ENCODE results near the gene GSC.
"Not testable (repeated sequence)": the region's sequence is repeated elsewhere in the genome, so short reads cannot be mapped to it uniquely, and the experiment has no call there.

The GSC gene

GRCh38 chr14:94771906-94772490, 2.1 kb upstream of the GSC start:
- DNase-seq (ENCODE audit: low read depth in 2 of 2): no peak

GRCh38 chr14:94771158-94771905, 1.4 kb upstream of the GSC start:
- DNase-seq (ENCODE audit: low read depth in 2 of 2): no peak

- DNase-seq (ENCODE audit: low read depth in 2 of 2): no peak
These were observed 873 bp upstream of the GSC start for GRCh38 chr14:94770815-94771157.

- no peak for DNase-seq (ENCODE audit: low read depth in 2 of 2)
These were observed 387 bp upstream of the GSC start for GRCh38 chr14:94770251-94770749.

GRCh38 chr14:94768521-94769390, 1.2 kb downstream of the GSC start:
- no peak for DNase-seq (ENCODE audit: low read depth in 2 of 2)

GRCh38 chr14:94768141-94768520, 1.8 kb downstream of the GSC start:
- DNase-seq (ENCODE audit: low read depth in 2 of 2): no peak

GRCh38 chr14:94767321-94767878, 2.5 kb downstream of the GSC start:
- no peak for DNase-seq (ENCODE audit: low read depth in 2 of 2)

- no peak for DNase-seq (ENCODE audit: low read depth in 2 of 2)
These were observed 5.3 kb downstream of the GSC start for GRCh38 chr14:94764573-94764972.

- DNase-seq (ENCODE audit: low read depth in 2 of 2): no peak
These were observed 7.5 kb downstream of the GSC start for GRCh38 chr14:94762431-94762830.

GRCh38 chr14:94761997-94762377, 7.9 kb downstream of the GSC start:
- no peak for DNase-seq (ENCODE audit: low read depth in 2 of 2)

- no peak for DNase-seq (ENCODE audit: low read depth in 2 of 2)
These were observed 8.4 kb downstream of the GSC start for GRCh38 chr14:94761348-94761996.

- DNase-seq (ENCODE audit: low read depth in 2 of 2): no peak
These were observed 13.5 kb downstream of the GSC start for GRCh38 chr14:94756310-94756882.

GRCh38 chr14:94754391-94754942, 15.4 kb downstream of the GSC start:
- no peak for DNase-seq (ENCODE audit: low read depth in 2 of 2)

GRCh38 chr14:94752591-94753436, 17.1 kb downstream of the GSC start:
- DNase-seq (ENCODE audit: low read depth in 2 of 2): no peak

GRCh38 chr14:94751956-94752355, 18.0 kb downstream of the GSC start:
- no peak for DNase-seq (ENCODE audit: low read depth in 2 of 2)

GRCh38 chr14:94751321-94751720, 18.6 kb downstream of the GSC start:
- no peak for DNase-seq (ENCODE audit: low read depth in 2 of 2)

- DNase-seq (ENCODE audit: low read depth in 2 of 2): no peak
These were observed 19.5 kb downstream of the GSC start for GRCh38 chr14:94750371-94750770.

- no peak for DNase-seq (ENCODE audit: low read depth in 2 of 2)
These were observed 21.1 kb downstream of the GSC start for GRCh38 chr14:94748667-94749347.

GRCh38 chr14:94747739-94748138, 22.2 kb downstream of the GSC start:
- no peak for DNase-seq (ENCODE audit: low read depth in 2 of 2)

GRCh38 chr14:94747153-94747552, 22.8 kb downstream of the GSC start:
- not testable (repeated sequence) for DNase-seq (ENCODE audit: low read depth in 2 of 2)

Measured in activated CD4-positive, alpha-beta T cell treated with anti-CD3 and anti-CD28 coated beads for 24 hours (primary cell).